Measurements from ENCODE around the gene UBE2L3. TPM values are rescaled to one million over a fixed set of nuclear protein-coding genes. Genes with fewer than 3 reads are reported as not detected.

UBE2L3 gene
- total RNA-seq, 1 donor from 2014 or later: 22.0 TPM

GRCh38 chr22:21582801-21583740 is 15.6 kb downstream of the UBE2L3 start:
- intact Hi-C loops (cut with DNase I): no loop called here
- H3K4me1 ChIP-seq: peaks cover under 1 to 9% of the 10 kb centered on the region in 2 donors
- no peak overlapping the region for H3K27ac ChIP-seq
- TF ChIP-seq CTCF (IDR thresholded peaks at IDR 0.05): no peak
- no peaks in the 10 kb centered on the region for H3K27me3 ChIP-seq
- no peak for DNase-seq (ENCODE audit: low spot score in 2 of 2)
- H3K4me3 ChIP-seq: no peak overlapping the region
- H3K36me3 ChIP-seq: no peaks in the 10 kb centered on the region
- no peaks in the 10 kb centered on the region for H3K9me3 ChIP-seq

GRCh38 chr22:21585389-21585788 is 17.9 kb downstream of the UBE2L3 start:
- no peak for TF ChIP-seq CTCF (IDR thresholded peaks at IDR 0.05)

GRCh38 chr22:21587803-21588611 is 20.5 kb downstream of the UBE2L3 start:
- Histone ChIP-seq H3K27me3 (no peaks in the 10 kb centered on the region), H3K4me3 (no peak overlapping the region), H3K36me3 (peaks cover 2 to 4% of the 10 kb centered on the region in 2 donors), H3K9me3 (no peaks in the 10 kb centered on the region), H3K4me1 (peaks cover 9 to 32% of the 10 kb centered on the region in 2 donors), H3K27ac (no peak overlapping the region)
- no peak for TF ChIP-seq CTCF (IDR thresholded peaks at IDR 0.05)
- DNase-seq (ENCODE audit: low spot score in 2 of 2): no peak
- intact Hi-C loops (cut with DNase I): no loop called here

More at GRCh38 chr22:21585389-21585788, 17.9 kb downstream of the UBE2L3 start:
- DNase-seq (ENCODE audit: low spot score in 2 of 2): no peak
- no peak overlapping the region for H3K4me3 ChIP-seq
- no peaks in the 10 kb centered on the region for H3K36me3 ChIP-seq
- H3K9me3 ChIP-seq: no peaks in the 10 kb centered on the region
- H3K27ac ChIP-seq: no peak overlapping the region
- H3K27me3 ChIP-seq: no peaks in the 10 kb centered on the region
- peaks cover 0 to 19% of the 10 kb centered on the region in 2 donors for H3K4me1 ChIP-seq
- intact Hi-C loops (cut with DNase I): no loop called here

- DNase-seq (ENCODE audit: low spot score in 2 of 2): no peak
- Histone ChIP-seq H3K27me3 (no peaks in the 10 kb centered on the region), H3K4me1 (peaks cover 9 to 32% of the 10 kb centered on the region in 2 donors), H3K36me3 (peaks cover 15 to 16% of the 10 kb centered on the region in 2 donors), H3K4me3 (no peak overlapping the region), H3K27ac (no peak overlapping the region), H3K9me3 (no peaks in the 10 kb centered on the region)
- intact Hi-C loops (cut with DNase I): no loop called here
- no peak for TF ChIP-seq CTCF (IDR thresholded peaks at IDR 0.05)
Measured at GRCh38 chr22:21589396-21589795, 21.9 kb downstream of the UBE2L3 start.

GRCh38 chr22:21590809-21591641 is 23.5 kb downstream of the UBE2L3 start:
- Histone ChIP-seq H3K4me1 (peaks cover 9 to 32% of the 10 kb centered on the region in 2 donors), H3K4me3 (no peak overlapping the region), H3K27ac (peak overlapping the region; percentile 20 to 34), H3K36me3 (peaks cover 31 to 32% of the 10 kb centered on the region in 2 donors), H3K27me3 (no peaks in the 10 kb centered on the region), H3K9me3 (no peaks in the 10 kb centered on the region)
- intact Hi-C loops (cut with DNase I): loop anchor here (5.0 kb wide), 1 partner anchor 36 kb away; no protein-coding TSS in a partner anchor
- no peak for TF ChIP-seq CTCF (IDR thresholded peaks at IDR 0.05)
- DNase-seq (ENCODE audit: low spot score in 2 of 2): no peak

Data from ascending aorta (tissue), 2 donors.